Measurements from ENCODE around the gene MRPS15.

DNA sequence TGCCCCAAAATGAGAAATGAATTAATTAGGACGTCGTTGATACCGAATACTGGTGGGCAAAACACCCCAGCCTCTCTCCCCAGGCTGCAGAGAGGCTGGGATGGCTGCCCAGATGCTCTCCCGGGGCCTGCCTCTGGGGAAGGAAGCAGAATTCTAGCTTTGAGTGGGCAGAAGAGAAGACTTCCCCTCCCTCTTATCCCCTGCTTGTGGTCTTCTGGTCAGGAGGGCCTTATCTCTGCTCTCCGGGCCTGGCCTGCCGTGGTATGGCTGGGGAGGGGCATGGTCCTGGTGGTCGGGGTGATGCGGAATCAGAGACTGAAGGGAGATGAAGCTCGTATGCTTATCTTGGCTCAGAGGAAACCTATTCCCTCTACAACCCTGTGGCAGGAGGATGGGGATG is 28.3 kb upstream of the MRPS15 start:
- no peak for TF ChIP-seq CTCF (IDR thresholded peaks at IDR 0.05 in 8 of 11, conservative IDR thresholded peaks at IDR 0.05 in 3 of 11)
- no peak for TF ChIP-seq POLR2A (IDR thresholded peaks at IDR 0.05)

All from spleen (tissue), 7 donors.